Endothelial cell of hepatic sinusoid (primary cell): ENCODE measurements around the gene SBF1.
"Not testable (repeated sequence)": the region's sequence is repeated elsewhere in the genome, so short reads cannot be mapped to it uniquely, and the experiment has no call there.

Experiments used
- in situ Hi-C: cut with HindIII; loops from 2 replicates; pipeline ENCODE4 v1.10.0; 2017; ENCODE audit warnings: low sequenced_read_pairs

Gene SBF1

DNA sequence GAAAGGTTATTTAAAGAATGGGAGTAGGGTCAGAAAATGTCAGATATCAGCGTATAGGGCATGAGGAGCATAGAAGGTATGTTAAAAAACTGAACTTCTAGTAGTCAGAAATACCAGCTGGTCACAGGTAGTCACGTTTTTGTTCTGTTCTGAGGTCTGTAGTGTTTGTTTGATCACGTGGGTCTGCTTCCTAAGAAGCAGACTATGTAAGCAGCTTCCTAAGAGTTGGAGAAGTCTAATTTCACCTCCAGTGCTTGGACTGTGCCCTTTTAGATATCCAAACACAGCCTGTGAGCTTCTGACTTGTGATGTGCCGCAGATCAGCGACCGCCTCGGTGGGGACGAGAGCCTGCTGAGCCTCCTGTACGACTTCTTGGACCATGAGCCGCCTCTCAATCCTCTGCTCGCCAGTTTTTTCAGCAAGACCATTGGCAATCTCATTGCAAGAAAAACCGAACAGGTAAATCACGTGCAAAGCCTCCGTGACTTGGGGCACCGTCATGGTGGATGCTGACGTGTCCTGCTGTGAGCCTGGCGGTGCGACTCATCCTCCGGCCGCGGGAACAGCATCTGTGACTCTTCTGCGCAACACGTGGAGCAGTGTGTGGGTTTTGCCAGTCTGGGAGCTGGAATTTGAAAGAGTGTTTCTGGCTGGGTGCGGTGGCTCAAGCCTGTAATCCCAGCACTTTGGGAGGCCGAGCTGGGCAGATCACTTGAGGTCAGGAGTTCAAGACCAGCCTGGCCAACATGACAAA, 68.2 kb downstream of the SBF1 start:
- in situ Hi-C loops = no loop called here

DNA sequence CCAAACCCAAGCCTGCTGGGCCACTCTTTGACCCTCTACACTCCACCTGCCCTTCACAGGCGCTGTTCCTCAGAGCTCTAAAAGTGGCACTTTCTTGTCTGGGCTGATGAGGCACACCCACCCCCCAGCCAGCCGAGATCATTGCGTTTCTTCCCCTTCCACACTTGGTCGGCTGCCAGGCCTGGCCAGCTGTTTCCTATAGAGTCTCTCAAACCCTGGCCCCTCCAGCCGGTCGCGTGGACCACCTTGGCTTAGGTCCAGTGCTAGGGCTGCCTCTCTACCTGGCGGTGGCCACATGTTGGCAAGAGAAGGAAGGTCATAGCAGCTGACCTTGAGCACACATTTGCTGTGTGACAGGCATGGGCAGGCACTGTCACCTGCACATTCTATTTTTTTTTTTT, 71.1 kb downstream of the SBF1 start:
- in situ Hi-C loops = no loop called here

DNA sequence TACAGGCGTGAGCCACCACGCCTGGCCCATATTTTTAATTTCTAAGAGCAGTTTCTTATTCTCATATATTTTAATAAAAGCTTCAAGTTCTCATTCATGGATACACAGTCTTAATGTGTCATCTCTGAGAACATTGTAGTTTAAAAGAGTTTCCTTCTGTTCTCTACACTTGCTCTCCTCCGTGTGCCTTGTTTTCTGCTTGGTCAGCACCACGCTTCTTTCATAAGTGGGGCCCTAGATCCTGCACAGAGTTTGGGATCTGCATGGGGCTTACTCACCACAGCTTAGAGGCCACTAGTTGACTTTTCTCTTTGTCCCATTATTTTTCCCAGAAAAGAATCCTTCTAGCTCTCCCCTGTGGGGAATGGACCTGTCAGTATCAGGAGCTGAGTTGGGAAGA, 72.9 kb downstream of the SBF1 start:
- in situ Hi-C loops = no loop called here

DNA sequence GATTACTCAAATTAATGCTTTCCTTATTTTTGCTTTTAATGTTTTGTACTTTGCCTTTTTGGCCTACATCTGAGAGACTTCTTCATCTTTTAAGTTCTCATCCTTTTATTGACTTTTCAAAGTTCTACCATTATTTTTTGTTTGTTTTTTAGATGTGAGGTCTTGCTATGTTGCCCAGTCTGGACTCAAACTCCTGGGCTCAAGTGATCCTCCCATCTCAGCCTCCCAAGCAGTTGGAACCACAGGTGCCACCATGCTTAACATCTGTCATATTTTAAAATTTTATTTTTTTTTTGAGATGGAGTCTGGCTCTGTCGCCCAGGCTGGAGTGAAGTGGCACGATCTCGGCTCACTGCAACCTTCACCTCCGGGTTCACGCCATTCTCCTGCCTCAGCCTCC, 73.9 kb downstream of the SBF1 start:
- in situ Hi-C loops = no loop called here

DNA sequence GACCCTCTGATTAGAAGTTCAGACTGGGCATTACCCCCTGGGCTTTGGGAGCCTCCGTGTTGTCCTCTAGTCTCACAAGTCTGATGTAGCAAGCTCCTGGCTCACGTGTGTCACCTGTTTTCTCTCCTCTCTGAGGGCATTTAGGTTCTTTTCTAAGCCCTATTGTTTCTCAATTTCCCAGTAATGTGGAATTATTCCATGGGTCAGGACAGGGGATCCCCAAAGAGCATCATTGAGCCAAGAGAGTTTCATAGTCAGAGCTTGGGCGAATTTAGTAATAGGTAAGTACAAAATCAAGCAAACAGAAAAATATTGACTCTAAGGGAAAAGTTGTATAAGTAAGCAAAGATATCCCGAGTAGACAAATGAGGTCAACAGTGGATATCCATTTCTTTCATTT, 74.4 kb downstream of the SBF1 start:
- in situ Hi-C loops = no loop called here

DNA sequence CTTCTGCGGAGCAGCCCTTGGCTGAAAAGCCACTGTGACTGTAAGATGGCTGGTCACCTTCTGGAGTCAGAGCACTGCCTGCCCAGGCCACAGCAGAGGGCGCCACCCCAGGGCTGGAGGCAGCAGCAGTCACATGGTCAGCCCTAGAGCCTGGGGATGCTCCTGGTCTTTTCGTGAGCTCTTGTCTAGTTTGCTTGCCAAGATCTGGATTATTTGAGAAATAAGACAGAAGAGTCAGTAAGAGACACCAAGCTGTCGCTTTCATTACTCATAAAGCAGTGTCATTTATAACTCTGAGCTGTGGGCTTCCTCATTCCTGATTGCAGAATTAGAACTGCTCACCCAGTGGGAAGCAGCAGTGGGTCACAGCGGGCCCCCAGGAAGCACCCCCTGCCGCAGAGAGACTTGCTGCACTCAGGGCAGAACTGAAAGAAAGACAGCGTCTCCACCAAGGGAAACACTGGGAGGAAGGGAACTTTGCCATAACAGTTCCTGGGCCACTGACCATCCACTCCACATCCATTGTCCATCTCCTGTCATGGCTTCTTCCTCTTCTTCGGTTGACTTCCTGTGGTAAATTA, 75.0 kb downstream of the SBF1 start:
- in situ Hi-C loops = no loop called here

DNA sequence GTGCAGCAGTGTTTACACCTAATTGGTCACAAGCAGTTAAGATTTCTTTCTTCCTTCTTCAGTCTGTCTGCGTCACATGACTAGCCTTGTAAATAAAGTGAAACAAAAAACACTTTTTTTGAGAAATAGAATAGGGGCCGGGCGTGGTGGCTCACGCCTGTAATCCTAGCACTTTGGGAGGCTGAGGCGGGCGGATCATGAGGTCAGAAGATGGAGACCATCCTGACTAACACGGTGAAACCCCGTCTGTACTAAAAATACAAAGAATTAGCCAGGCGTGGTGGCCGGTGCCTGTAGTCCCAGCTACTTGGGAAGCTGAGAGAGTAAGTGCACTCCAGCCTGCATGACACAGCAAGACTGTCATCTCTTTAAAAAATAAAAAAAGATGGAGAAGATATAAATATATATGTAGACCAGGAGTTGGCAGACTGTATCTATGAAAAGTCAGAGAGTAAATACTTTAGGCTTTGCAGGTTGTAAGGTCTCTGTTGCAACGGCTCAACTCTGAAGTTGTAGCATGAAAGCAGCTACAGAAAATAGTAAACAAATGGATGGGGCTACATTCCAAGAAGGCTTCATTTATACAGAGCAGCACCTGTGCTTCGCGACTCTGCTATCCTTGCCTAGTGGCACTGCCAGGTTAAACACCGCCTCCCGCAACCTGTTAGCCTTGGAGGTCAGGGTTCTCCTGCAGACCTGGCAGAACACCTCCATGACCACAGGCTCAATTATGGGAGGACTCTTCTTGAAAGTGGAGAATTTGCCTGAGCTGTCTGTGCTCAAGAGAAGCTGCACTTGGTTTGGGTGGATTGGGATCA, 75.8 kb downstream of the SBF1 start:
- in situ Hi-C loops = no loop called here

DNA sequence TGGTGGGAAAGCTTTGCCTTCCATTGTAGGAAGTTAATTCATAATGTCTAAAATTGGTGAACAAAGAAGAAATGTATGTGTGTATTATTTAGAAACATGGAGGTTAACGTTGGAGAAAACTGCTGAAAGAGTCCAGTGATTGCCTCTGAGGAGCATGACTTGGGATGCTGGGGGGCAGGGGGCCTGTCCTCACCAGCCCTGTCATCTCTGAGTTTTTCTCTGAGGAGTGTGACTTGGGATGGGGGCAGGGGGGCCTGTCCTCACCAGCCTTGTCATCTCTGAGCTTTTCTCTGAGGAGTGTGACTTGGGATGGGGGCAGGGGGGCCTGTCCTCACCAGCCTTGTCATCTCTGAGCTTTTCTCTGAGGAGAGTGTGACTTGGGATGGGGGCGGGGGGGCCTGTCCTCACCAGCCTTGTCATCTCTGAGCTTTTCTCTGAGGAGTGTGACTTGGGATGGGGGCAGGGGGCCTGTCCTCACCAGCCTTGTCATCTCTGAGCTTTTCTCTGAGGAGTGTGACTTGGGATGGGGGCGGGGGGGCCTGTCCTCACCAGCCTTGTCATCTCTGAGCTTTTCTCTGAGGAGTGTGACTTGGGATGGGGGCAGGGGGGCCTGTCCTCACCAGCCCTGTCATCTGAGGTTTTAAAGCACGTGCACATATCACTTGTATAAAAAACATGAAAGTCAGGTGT, 77.3 kb downstream of the SBF1 start:
- in situ Hi-C loops = not testable (repeated sequence)

DNA sequence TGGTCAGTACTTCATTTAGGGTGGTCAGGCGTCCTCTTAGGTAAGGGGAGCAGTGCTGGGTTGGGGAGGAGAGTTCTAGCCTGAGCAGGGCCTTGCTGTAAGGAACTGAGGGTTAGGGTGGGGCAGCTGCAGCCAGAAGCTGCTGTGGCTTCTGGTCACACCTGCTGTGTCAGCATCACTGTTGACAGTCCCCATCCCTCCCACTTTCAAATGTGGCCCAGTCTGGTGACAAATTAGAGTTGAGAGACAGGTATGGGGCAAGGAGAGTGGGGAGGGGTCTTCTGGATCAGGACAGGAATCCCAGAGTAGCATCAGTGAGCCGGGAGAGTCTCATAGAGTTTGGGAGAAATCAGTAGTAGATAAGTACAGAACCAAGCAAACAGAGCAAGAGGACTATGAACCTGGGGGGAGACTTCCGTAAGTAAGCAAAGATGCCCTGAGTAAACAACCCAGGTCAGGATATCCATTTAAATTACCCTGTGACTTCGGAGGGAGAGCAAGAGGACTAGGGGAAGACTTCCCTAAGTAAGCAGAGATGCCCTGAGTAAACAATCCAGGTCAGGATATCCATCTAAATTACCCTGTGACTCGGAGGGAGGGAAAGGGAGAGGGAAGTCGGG, 78.0 kb downstream of the SBF1 start:
- in situ Hi-C loops = no loop called here
